Breast epithelium (tissue), 3 donors: ENCODE data around the gene GDPD4.

Experiments used
- POLR2AphosphoS5 ChIP-seq, 3 donors: sonication (generic); formaldehyde crosslinking; IDR thresholded peaks; one replicate each; pipeline ENCODE4 v1.6.1; 2017; ENCODE audit warnings: antibody characterized with exemption in 3 of 3
- TF ChIP-seq, protein P1 (sequence below), 3 donors: fragments of 450-650 bp; IDR thresholded peaks; one replicate each; pipeline ENCODE4 v1.5.1; 2016 to 2017; ENCODE audit warnings: antibody characterized with exemption in 3 of 3, mild to moderate bottlenecking in 3 of 3, moderate library complexity in 3 of 3

DNA sequence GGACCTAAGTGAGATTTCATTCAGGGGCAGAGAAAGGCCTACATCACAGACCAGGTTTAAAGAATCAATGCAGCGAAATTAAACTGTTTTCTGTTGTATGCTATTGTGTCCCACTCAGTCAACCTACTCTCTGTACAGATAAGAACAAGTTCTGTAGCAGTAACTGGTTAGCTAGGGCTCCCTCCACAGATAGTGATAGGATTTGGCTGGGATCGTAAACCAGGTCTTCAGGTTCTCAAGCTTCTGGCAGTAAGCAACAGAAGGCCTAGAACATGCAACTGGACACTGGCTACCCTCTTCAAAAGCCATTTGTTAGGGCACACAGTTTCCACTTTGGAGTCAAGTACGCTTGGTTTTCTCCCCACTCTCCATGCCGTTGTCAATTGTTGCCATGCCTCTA lies 69.2 kb downstream of the GDPD4 start:
- TF ChIP-seq, protein P1, sequence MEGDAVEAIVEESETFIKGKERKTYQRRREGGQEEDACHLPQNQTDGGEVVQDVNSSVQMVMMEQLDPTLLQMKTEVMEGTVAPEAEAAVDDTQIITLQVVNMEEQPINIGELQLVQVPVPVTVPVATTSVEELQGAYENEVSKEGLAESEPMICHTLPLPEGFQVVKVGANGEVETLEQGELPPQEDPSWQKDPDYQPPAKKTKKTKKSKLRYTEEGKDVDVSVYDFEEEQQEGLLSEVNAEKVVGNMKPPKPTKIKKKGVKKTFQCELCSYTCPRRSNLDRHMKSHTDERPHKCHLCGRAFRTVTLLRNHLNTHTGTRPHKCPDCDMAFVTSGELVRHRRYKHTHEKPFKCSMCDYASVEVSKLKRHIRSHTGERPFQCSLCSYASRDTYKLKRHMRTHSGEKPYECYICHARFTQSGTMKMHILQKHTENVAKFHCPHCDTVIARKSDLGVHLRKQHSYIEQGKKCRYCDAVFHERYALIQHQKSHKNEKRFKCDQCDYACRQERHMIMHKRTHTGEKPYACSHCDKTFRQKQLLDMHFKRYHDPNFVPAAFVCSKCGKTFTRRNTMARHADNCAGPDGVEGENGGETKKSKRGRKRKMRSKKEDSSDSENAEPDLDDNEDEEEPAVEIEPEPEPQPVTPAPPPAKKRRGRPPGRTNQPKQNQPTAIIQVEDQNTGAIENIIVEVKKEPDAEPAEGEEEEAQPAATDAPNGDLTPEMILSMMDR (IDR thresholded peaks at IDR 0.05) = no peak
- no peak for TF ChIP-seq POLR2AphosphoS5 (IDR thresholded peaks at IDR 0.05)
